ENCODE data around the gene RAVER1. TPM values are rescaled to one million over a fixed set of nuclear protein-coding genes. Genes with fewer than 3 reads are reported as not detected.

The RAVER1 gene
- total RNA-seq, 2 experiments from 2014 or later: 69.3 to 75.6 TPM

GRCh38 chr19:10306327-10306726, 27.0 kb downstream of the RAVER1 start:
- Mint-ChIP-seq H3K27me3 (peaks cover 4% of the 10 kb centered on the region), H3K27ac (no peak overlapping the region), H3K4me1 (no peaks in the 10 kb centered on the region), H3K4me3 (no peak overlapping the region), H3K36me3 (ENCODE audit: low read depth) (no peaks in the 10 kb centered on the region), H3K9me3 (no peaks in the 10 kb centered on the region)
- ChIA-PET POLR2A (no interaction called here), CTCF (interaction anchor here (1.2 to 1.8 kb wide), 4 partner anchors 9 to 35 kb away, joined by 3 to 6 read pairs (median 4); partner anchors contain the start of gene ICAM1)
- DNase-seq: no peak

- Mint-ChIP-seq H3K9me3 (no peaks in the 10 kb centered on the region), H3K36me3 (ENCODE audit: low read depth) (no peaks in the 10 kb centered on the region), H3K4me1 (no peaks in the 10 kb centered on the region), H3K4me3 (no peak overlapping the region), H3K27ac (no peak overlapping the region), H3K27me3 (peaks cover 6% of the 10 kb centered on the region)
- ChIA-PET CTCF (interaction anchor here (0.5 to 1.8 kb wide), 6 partner anchors 10 to 67 kb away, joined by 3 to 6 read pairs (median 3); no protein-coding TSS in a partner anchor), POLR2A (no interaction called here)
- no peak for DNase-seq
Observed at GRCh38 chr19:10305139-10305806, 28.1 kb downstream of the RAVER1 start.

GRCh38 chr19:10299545-10300458, 33.5 kb downstream of the RAVER1 start:
- Mint-ChIP-seq H3K36me3 (ENCODE audit: low read depth) (peaks cover 4% of the 10 kb centered on the region), H3K4me1 (peaks cover 9% of the 10 kb centered on the region), H3K27ac (no peak overlapping the region), H3K9me3 (no peaks in the 10 kb centered on the region), H3K27me3 (peaks cover 24% of the 10 kb centered on the region), H3K4me3 (no peak overlapping the region)
- no peak for DNase-seq
- CTCF ChIA-PET: interaction anchor here (1.1 to 1.2 kb wide), 2 partner anchors 12 to 73 kb away, joined by 3 read pairs; no protein-coding TSS in a partner anchor
- POLR2A ChIA-PET: interaction anchor here (0.7 kb wide), 1 partner anchor 16 kb away, joined by 3 read pairs; no protein-coding TSS in a partner anchor

- Mint-ChIP-seq H3K4me3 (peak overlapping the region; percentile 68), H3K27ac (peak overlapping the region; percentile 83), H3K4me1 (peaks cover 36% of the 10 kb centered on the region), H3K36me3 (ENCODE audit: low read depth) (peaks cover 7% of the 10 kb centered on the region), H3K27me3 (peaks cover 55% of the 10 kb centered on the region), H3K9me3 (no peaks in the 10 kb centered on the region)
- no peak for DNase-seq
- ChIA-PET CTCF (interaction anchor here (0.6 to 1.2 kb wide), 3 partner anchors 14 to 110 kb away, joined by 3 read pairs; partner anchors contain the start of gene ZGLP1), POLR2A (no interaction called here)
Observed at GRCh38 chr19:10295847-10296591, 37.3 kb downstream of the RAVER1 start.

- Mint-ChIP-seq H3K36me3 (ENCODE audit: low read depth) (peaks cover 7% of the 10 kb centered on the region), H3K27ac (peak overlapping the region; percentile 83), H3K9me3 (no peaks in the 10 kb centered on the region), H3K27me3 (peaks cover 61% of the 10 kb centered on the region), H3K4me3 (peak overlapping the region; percentile 68), H3K4me1 (peaks cover 43% of the 10 kb centered on the region)
- ChIA-PET CTCF (interaction anchor here (1.2 kb wide), 1 partner anchor 25 kb away, joined by 3 read pairs; no protein-coding TSS in a partner anchor), POLR2A (no interaction called here)
- DNase-seq: peak; percentile 72
Observed at GRCh38 chr19:10295305-10295846, 38.0 kb downstream of the RAVER1 start.

- ChIA-PET POLR2A (no interaction called here), CTCF (interaction anchor here (1.1 kb wide), 1 partner anchor 35 kb away, joined by 4 read pairs; no protein-coding TSS in a partner anchor)
- Mint-ChIP-seq H3K27ac (no peak overlapping the region), H3K27me3 (peaks cover 62% of the 10 kb centered on the region), H3K4me3 (no peak overlapping the region), H3K36me3 (ENCODE audit: low read depth) (peaks cover 9% of the 10 kb centered on the region), H3K9me3 (no peaks in the 10 kb centered on the region), H3K4me1 (peaks cover 50% of the 10 kb centered on the region)
- DNase-seq: no peak
Observed at GRCh38 chr19:10294368-10294697, 39.0 kb downstream of the RAVER1 start.

- H3K4me3 Mint-ChIP-seq: peak overlapping the region; percentile 38
- H3K27ac Mint-ChIP-seq: no peak overlapping the region
- CTCF ChIA-PET: interaction anchor here (1.1 to 1.7 kb wide), 2 partner anchors 23 to 35 kb away, joined by 4 to 7 read pairs; partner anchors contain the start of gene ICAM1
- no peaks in the 10 kb centered on the region for H3K9me3 Mint-ChIP-seq
- POLR2A ChIA-PET: no interaction called here
- H3K36me3 Mint-ChIP-seq (ENCODE audit: low read depth): peaks cover 9% of the 10 kb centered on the region
- DNase-seq: no peak
- peaks cover 67% of the 10 kb centered on the region for H3K27me3 Mint-ChIP-seq
- H3K4me1 Mint-ChIP-seq: peaks cover 54% of the 10 kb centered on the region
Observed at GRCh38 chr19:10293637-10294367, 39.5 kb downstream of the RAVER1 start.

- CTCF ChIA-PET: interaction anchor here (0.5 to 1.7 kb wide), 4 partner anchors 22 to 58 kb away, joined by 4 to 7 read pairs (median 5); partner anchors contain the start of gene ICAM1
- POLR2A ChIA-PET: no interaction called here
- Mint-ChIP-seq H3K36me3 (ENCODE audit: low read depth) (peaks cover 9% of the 10 kb centered on the region), H3K9me3 (no peaks in the 10 kb centered on the region), H3K27ac (peak overlapping the region; percentile 39), H3K4me1 (peaks cover 59% of the 10 kb centered on the region), H3K27me3 (peaks cover 73% of the 10 kb centered on the region), H3K4me3 (peak overlapping the region; percentile 38)
- DNase-seq: no peak
Observed at GRCh38 chr19:10292789-10293636, 40.3 kb downstream of the RAVER1 start.

GRCh38 chr19:10292206-10292788, 41.0 kb downstream of the RAVER1 start:
- peaks cover 80% of the 10 kb centered on the region for H3K27me3 Mint-ChIP-seq
- H3K4me1 Mint-ChIP-seq: peaks cover 66% of the 10 kb centered on the region
- H3K36me3 Mint-ChIP-seq (ENCODE audit: low read depth): peaks cover 9% of the 10 kb centered on the region
- DNase-seq: peak; percentile 51
- H3K4me3 Mint-ChIP-seq: peak overlapping the region; percentile 66
- no peaks in the 10 kb centered on the region for H3K9me3 Mint-ChIP-seq
- peak overlapping the region; percentile 68 for H3K27ac Mint-ChIP-seq
- ChIA-PET POLR2A (no interaction called here), CTCF (interaction anchor here (0.5 to 1.7 kb wide), 9 partner anchors 15 to 99 kb away, joined by 3 to 9 read pairs (median 4); partner anchors contain the start of gene ICAM1)

- DNase-seq: no peak
- POLR2A ChIA-PET: interaction anchor here (0.5 to 0.6 kb wide), 2 partner anchors 19 to 22 kb away, joined by 3 read pairs; no protein-coding TSS in a partner anchor
- Mint-ChIP-seq H3K27me3 (peaks cover 79% of the 10 kb centered on the region), H3K4me3 (peak overlapping the region; percentile 66), H3K4me1 (peaks cover 71% of the 10 kb centered on the region), H3K36me3 (ENCODE audit: low read depth) (peaks cover 9% of the 10 kb centered on the region), H3K27ac (peak overlapping the region; percentile 68), H3K9me3 (no peaks in the 10 kb centered on the region)
- CTCF ChIA-PET: interaction anchor here (0.5 to 1.5 kb wide), 8 partner anchors 16 to 292 kb away, joined by 3 to 9 read pairs (median 4); no protein-coding TSS in a partner anchor
Observed at GRCh38 chr19:10291554-10292205, 41.6 kb downstream of the RAVER1 start.
